Lung (tissue), 12 donors: Measurements from ENCODE around the gene KHNYN. TPM values are rescaled to one million over a fixed set of nuclear protein-coding genes. Genes with fewer than 3 reads are reported as not detected.

Source experiments
- ATAC-seq: fragments of 200-7000 bp; cut with Tn5 transposase; one replicate; pipeline ENCODE4 v1.9.1; 2020; ENCODE audit warnings: moderate number of reproducible peaks; ENCODE audit not compliant: insufficient read depth, low FRiP score
- DNase-seq, 3 donors: peaks; one replicate each; pipeline ENCODE4 v3.0.0-alpha.2; 2013 to 2017
- H3K27ac ChIP-seq, 2 donors: one replicate each; pipeline ENCODE4 v1.5.1; 2013; ENCODE audit warnings: mild to moderate bottlenecking in 2 of 2, moderate library complexity in 2 of 2, control low read depth in 1 of 2, inconsistent platforms in 1 of 2, low read depth in 1 of 2, low read length in 1 of 2
- H3K27me3 ChIP-seq, 3 donors: one replicate each; pipeline ENCODE4 v1.5.1; 2013; ENCODE audit warnings: low read length in 2 of 3; ENCODE audit not compliant: control insufficient read depth in 3 of 3, insufficient read depth in 3 of 3
- H3K36me3 ChIP-seq, 4 donors: one replicate each; pipeline ENCODE4 v1.5.1; 2013; ENCODE audit warnings: low read length in 4 of 4, mild to moderate bottlenecking in 1 of 4, moderate library complexity in 1 of 4; ENCODE audit not compliant: control insufficient read depth in 4 of 4, insufficient read depth in 4 of 4
- H3K4me1 ChIP-seq, 5 donors: one replicate each; pipeline ENCODE4 v1.5.1; 2013; ENCODE audit warnings: low read length in 5 of 5, mild to moderate bottlenecking in 2 of 5, moderate library complexity in 1 of 5; ENCODE audit not compliant: control insufficient read depth in 5 of 5, insufficient read depth in 5 of 5
- H3K4me3 ChIP-seq: one replicate; pipeline ENCODE4 v1.5.1; 2013; ENCODE audit warnings: mild to moderate bottlenecking, control low read depth, moderate library complexity
- H3K9ac ChIP-seq, 2 donors: one replicate each; pipeline ENCODE4 v1.5.1; 2013; ENCODE audit warnings: low read length in 2 of 2, control low read depth in 1 of 2; ENCODE audit not compliant: insufficient read depth in 1 of 2
- H3K9me3 ChIP-seq, 4 donors: one replicate each; pipeline ENCODE4 v1.5.1; 2013; ENCODE audit warnings: low read length in 3 of 4, mild to moderate bottlenecking in 1 of 4, moderate library complexity in 1 of 4; ENCODE audit not compliant: control insufficient read depth in 4 of 4, insufficient read depth in 3 of 4
- CTCF ChIP-seq: IDR thresholded peaks from 2 replicates; pipeline ENCODE4 v1.5.1; 2012; ENCODE audit warnings: mild to moderate bottlenecking; ENCODE audit errors: control extremely low read depth, extremely low read depth
- WGBS, 2 donors: extraction: QIAGEN DNeasy Blood & Tissue Kit; methylation state at CpG; one replicate each; pipeline ENCODE4 v1.1.7; 2013; 5-methylcytosine and 5-hydroxymethylcytosine counted together
- polyA plus RNA-seq, 2 donors: library from polyadenylated mRNA; stranded (reverse); fragments of 200-250 nt; gene quantifications; one replicate each; pipeline ENCODE4 v1.2.1, GENCODE V29; 2013
- total RNA-seq, 2 donors: library from RNA; depleted of rRNA in 1 of 2; stranded (reverse); fragments of >200 nt in 1 of 2; gene quantifications; one replicate each; pipeline ENCODE4 v1.2.1, GENCODE V29; 2014 to 2021
- donor health status: control.
- donor health status: control.
- donor health status: Bipolar disorder and iron deficiency.
- donor health status: healthy.
- donor health status: DM: yes; HTN: yes; CAD: no.

The KHNYN gene
- total and polyA plus RNA-seq, 4 donors: 27.0 to 60.2 (median 41.1) TPM

GRCh38 chr14:24409956-24410355 lies 19.8 kb upstream of the KHNYN start:
- peaks cover 0 to 28% (median 3%) of the 10 kb centered on the region in 5 donors for H3K4me1 ChIP-seq
- no peak for TF ChIP-seq CTCF
- DNase-seq: no peak
- peaks cover 0 to 70% (median 38%) of the 10 kb centered on the region in 4 donors for H3K36me3 ChIP-seq
- H3K4me3 ChIP-seq: no peak overlapping the region
- 93% methylated on average over 10 of the region's 10 CpGs for WGBS, 2 donors
- no peak overlapping the region for H3K27ac ChIP-seq
- H3K9me3 ChIP-seq: no peaks in the 10 kb centered on the region
- no peaks in the 10 kb centered on the region for H3K27me3 ChIP-seq
- H3K9ac ChIP-seq: no peak overlapping the region
- no peak for ATAC-seq

- no peak overlapping the region for H3K27ac ChIP-seq
- ATAC-seq: peak; percentile 63
- peak; percentile 28 for TF ChIP-seq CTCF
- H3K36me3 ChIP-seq: peaks cover 0 to 60% (median 44%) of the 10 kb centered on the region in 4 donors
- H3K27me3 ChIP-seq: no peaks in the 10 kb centered on the region
- H3K4me1 ChIP-seq: peaks cover 0 to 22% (median 3%) of the 10 kb centered on the region in 5 donors
- 70 to 75% methylated on average over 16 of the region's 16 CpGs for WGBS, 2 donors
- DNase-seq: peak; percentile 59 to 70 (median 70)
- H3K9ac ChIP-seq: no peak overlapping the region
- H3K4me3 ChIP-seq: no peak overlapping the region
- H3K9me3 ChIP-seq: no peaks in the 10 kb centered on the region
These were observed 18.0 kb upstream of the KHNYN start for GRCh38 chr14:24411443-24412389.

- Histone ChIP-seq H3K9ac (no peak overlapping the region), H3K36me3 (peaks cover 0 to 55% (median 31%) of the 10 kb centered on the region in 4 donors), H3K4me3 (no peak overlapping the region), H3K27ac (no peak overlapping the region), H3K9me3 (no peaks in the 10 kb centered on the region), H3K27me3 (no peaks in the 10 kb centered on the region), H3K4me1 (peaks cover 0 to 10% (median 3%) of the 10 kb centered on the region in 5 donors)
- no peak for DNase-seq
- 91 to 100% methylated on average over 1 of the region's 1 CpG for WGBS, 2 donors
- no peak for TF ChIP-seq CTCF
- no peak for ATAC-seq
These were observed 15.7 kb upstream of the KHNYN start for GRCh38 chr14:24414077-24414476.
